Naive thymus-derived CD4-positive, alpha-beta T cell (primary cell): ENCODE measurements around the gene TGM2. TPM values are rescaled to one million over a fixed set of nuclear protein-coding genes. Genes with fewer than 3 reads are reported as not detected.

Source experiments
- ATAC-seq: fragments of 150-1000 bp; cut with Tn5 transposase; 2 replicates; pipeline ENCODE4 v1.10.0; 2021; ENCODE audit warnings: mild to moderate bottlenecking, moderate library complexity
- CTCF ChIA-PET: fragments of 350-600 bp; sonication (Branson Sonifier 250); formaldehyde crosslinking; loops from one replicate; lab custom pipeline; 2021; ENCODE audit warnings: antibody characterized with exemption; lab: Charles Lee
- POLR2A ChIA-PET: fragments of 350-600 bp; sonication (Branson Sonifier 250); formaldehyde crosslinking; loops from one replicate; lab custom pipeline; 2021; ENCODE audit warnings: antibody characterized with exemption, inconsistent platforms; lab: Charles Lee
- DNase-seq, 9 donors: peaks; one replicate each; pipeline versions ENCODE4 v3.0.0 to v3.0.0-alpha.2; 2020 to 2022; ENCODE audit warnings: mixed read lengths in 1 of 9
- H3K27ac ChIP-seq: one replicate; pipeline ENCODE4 v1.7.0; 2013; ENCODE audit warnings: mild to moderate bottlenecking, low read depth, low read length, moderate library complexity
- H3K27me3 ChIP-seq, 2 donors: one replicate each; pipeline ENCODE4 v1.7.0; 2013; ENCODE audit warnings: low read length in 2 of 2, mild to moderate bottlenecking in 2 of 2, moderate library complexity in 2 of 2; ENCODE audit not compliant: control insufficient read depth in 2 of 2, insufficient read depth in 2 of 2
- H3K36me3 ChIP-seq, 3 experiments: 1 replicate in 2 of 3; 2 replicates in 1 of 3; pipeline ENCODE4 v1.7.0; 2013; ENCODE audit warnings: low read length in 3 of 3, mild to moderate bottlenecking in 3 of 3, moderate library complexity in 1 of 3; ENCODE audit not compliant: insufficient read depth in 3 of 3, control insufficient read depth in 2 of 3
- H3K4me1 ChIP-seq, 2 donors: one replicate each; pipeline ENCODE4 v1.7.0; 2013; ENCODE audit warnings: low read length in 2 of 2, mild to moderate bottlenecking in 2 of 2, moderate library complexity in 1 of 2; ENCODE audit not compliant: control insufficient read depth in 2 of 2, insufficient read depth in 2 of 2
- H3K4me3 ChIP-seq: 2 replicates; pipeline ENCODE4 v1.7.0; 2013; ENCODE audit warnings: mild to moderate bottlenecking, low read length
- H3K9me3 ChIP-seq, 3 experiments: 1 replicate in 2 of 3; 2 replicates in 1 of 3; pipeline ENCODE4 v1.7.0; 2013; ENCODE audit warnings: low read length in 3 of 3; ENCODE audit not compliant: control insufficient read depth in 2 of 3
- H3K27ac Mint-ChIP-seq, 9 donors: one replicate each; pipeline ENCODE4 v1.8.0; 2020 to 2022; ENCODE audit warnings: mixed read lengths in 9 of 9, mild to moderate bottlenecking in 8 of 9, moderate library complexity in 5 of 9, inconsistent platforms in 2 of 9
- H3K27me3 Mint-ChIP-seq, 5 donors: one replicate each; pipeline ENCODE4 v1.8.0; 2021 to 2022; ENCODE audit warnings: mixed read lengths in 5 of 5, mild to moderate bottlenecking in 1 of 5
- H3K36me3 Mint-ChIP-seq, 5 donors: one replicate each; pipeline ENCODE4 v1.8.0; 2020 to 2022; ENCODE audit warnings: mixed read lengths in 5 of 5, mild to moderate bottlenecking in 3 of 5, inconsistent platforms in 1 of 5
- H3K4me1 Mint-ChIP-seq, 7 donors: one replicate each; pipeline ENCODE4 v1.8.0; 2020 to 2022; ENCODE audit warnings: mixed read lengths in 7 of 7, mild to moderate bottlenecking in 3 of 7, inconsistent platforms in 1 of 7
- H3K4me3 Mint-ChIP-seq, 10 donors: one replicate each; pipeline ENCODE4 v1.8.0; 2020 to 2022; ENCODE audit warnings: mild to moderate bottlenecking in 10 of 10, mixed read lengths in 10 of 10, moderate library complexity in 6 of 10, inconsistent platforms in 2 of 10
- H3K9me3 Mint-ChIP-seq, 11 donors: one replicate each; pipeline ENCODE4 v1.8.0; 2020 to 2022; ENCODE audit warnings: mixed read lengths in 11 of 11, mild to moderate bottlenecking in 4 of 11, inconsistent platforms in 1 of 11, moderate library complexity in 1 of 11
- intact Hi-C, 2 donors: fragments of 100-400 bp; cut with micrococcal nuclease; formaldehyde crosslinking; loops; one replicate each; pipeline ENCODE4 v1.15.1; 2023
- polyA plus RNA-seq, 2 donors: library from polyadenylated mRNA; unstranded; fragments of 300-500 nt; fragmentation: Illumina TruSeq; gene quantifications; one replicate each; pipeline ENCODE4 v1.2.3, GENCODE V29; 2021
- total RNA-seq, 6 experiments: library from RNA in 5 of 6; stranded (reverse) in 5 of 6; gene quantifications; 1 replicate in 5 of 6; 2 replicates in 1 of 6; pipeline ENCODE4 v1.2.3 and lab custom pipeline; 2021 to 2026

TGM2 gene
- total and polyA plus RNA-seq, 7 experiments from 2014 or later, result 0.11 to 0.94 (median 0.19) TPM; not detected in 2

DNA sequence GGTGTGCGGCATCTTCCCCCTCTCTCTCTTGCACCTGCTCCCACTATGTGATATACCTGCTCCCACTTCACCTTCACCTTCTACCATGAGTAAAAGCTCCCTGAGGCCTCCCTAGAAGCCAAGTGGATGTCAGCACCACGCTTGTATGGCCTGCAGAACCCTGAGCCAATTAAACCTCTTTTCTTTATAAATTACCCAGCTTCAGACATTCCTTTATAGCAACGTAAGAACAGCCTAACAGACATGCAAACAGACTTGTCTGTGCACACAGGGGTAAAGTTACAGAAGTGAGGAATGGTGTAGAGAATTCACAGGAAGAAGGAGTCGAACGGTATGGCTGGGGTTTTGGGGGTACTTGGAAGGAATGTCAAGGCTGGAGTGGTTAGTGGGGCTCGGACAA is 14.8 kb upstream of the TGM2 start:
- no peak overlapping the region for H3K27ac Mint-ChIP-seq
- H3K27me3 Mint-ChIP-seq, result peaks cover 1 to 22% (median 21%) of the 10 kb centered on the region in 5 donors
- intact Hi-C loops, result no loop called here
- no peaks in the 10 kb centered on the region for H3K36me3 Mint-ChIP-seq
- H3K4me3 ChIP-seq, result no peak overlapping the region
- no peaks in the 10 kb centered on the region for H3K36me3 ChIP-seq
- DNase-seq, result no peak
- peaks cover 0 to 2% (median 0%) of the 10 kb centered on the region in 11 donors for H3K9me3 Mint-ChIP-seq
- POLR2A ChIA-PET, result no interaction called here
- H3K4me1 ChIP-seq, result no peaks in the 10 kb centered on the region
- no peaks in the 10 kb centered on the region for H3K27me3 ChIP-seq
- CTCF ChIA-PET, result no interaction called here
- ATAC-seq, result no peak
- no peaks in the 10 kb centered on the region for H3K4me1 Mint-ChIP-seq
- H3K27ac ChIP-seq, result no peak overlapping the region
- H3K9me3 ChIP-seq, result no peaks in the 10 kb centered on the region
- H3K4me3 Mint-ChIP-seq, result no peak overlapping the region

DNA sequence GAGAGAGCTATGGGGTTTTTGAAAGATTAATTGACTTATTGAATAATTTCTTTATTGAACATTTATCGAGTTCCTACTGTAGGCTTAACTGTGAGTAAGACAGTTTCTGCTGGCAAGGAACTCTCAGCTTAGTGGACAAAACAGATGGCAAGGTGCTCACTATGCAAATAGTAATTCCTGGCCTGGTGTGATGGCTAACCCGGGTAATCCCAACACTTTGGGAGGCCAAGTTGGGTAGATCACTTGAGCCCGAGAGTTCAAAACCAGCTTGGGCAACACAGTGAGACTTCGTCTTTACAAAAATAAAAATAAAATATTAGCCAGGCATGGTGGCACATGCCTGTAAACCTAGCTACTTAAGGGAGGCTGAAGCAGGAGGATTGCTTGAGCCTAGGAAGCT is 13.5 kb upstream of the TGM2 start:
- peaks cover 0 to 3% (median 0%) of the 10 kb centered on the region in 11 donors for H3K9me3 Mint-ChIP-seq
- Histone ChIP-seq H3K27me3 (no peaks in the 10 kb centered on the region), H3K4me1 (no peaks in the 10 kb centered on the region), H3K27ac (no peak overlapping the region), H3K4me3 (no peak overlapping the region), H3K9me3 (no peaks in the 10 kb centered on the region), H3K36me3 (no peaks in the 10 kb centered on the region)
- ChIA-PET CTCF (no interaction called here), POLR2A (no interaction called here)
- no peak overlapping the region for H3K27ac Mint-ChIP-seq
- intact Hi-C loops, result no loop called here
- DNase-seq, result no peak
- ATAC-seq, result no peak
- peaks cover 8 to 17% (median 12%) of the 10 kb centered on the region in 5 donors for H3K27me3 Mint-ChIP-seq
- H3K4me1 Mint-ChIP-seq, result no peaks in the 10 kb centered on the region
- no peaks in the 10 kb centered on the region for H3K36me3 Mint-ChIP-seq
- no peak overlapping the region for H3K4me3 Mint-ChIP-seq

DNA sequence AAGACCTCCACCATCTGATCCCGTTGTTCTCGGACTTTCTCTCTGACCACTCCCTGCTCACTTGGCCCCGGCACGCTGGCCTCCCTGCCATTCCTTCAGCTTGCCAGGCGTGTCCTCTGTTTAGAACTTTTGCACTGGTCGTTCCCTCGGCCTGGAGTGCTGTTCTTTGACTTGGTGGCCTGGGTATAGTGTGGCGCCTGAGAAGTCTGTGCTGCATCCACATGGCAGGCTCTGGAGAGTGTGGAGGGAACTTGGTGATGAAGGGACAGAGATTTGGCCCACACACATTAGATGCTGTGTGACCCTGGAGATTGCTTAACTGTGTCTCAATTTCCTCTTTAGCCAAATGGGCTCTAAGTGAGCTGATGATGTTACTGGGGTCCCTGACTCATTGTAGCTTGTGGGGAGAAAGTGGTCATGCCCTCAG is 13.0 kb upstream of the TGM2 start:
- H3K27me3 Mint-ChIP-seq, result peaks cover 8 to 15% (median 12%) of the 10 kb centered on the region in 5 donors
- Histone ChIP-seq H3K36me3 (no peaks in the 10 kb centered on the region), H3K4me1 (no peaks in the 10 kb centered on the region), H3K4me3 (no peak overlapping the region), H3K9me3 (no peaks in the 10 kb centered on the region), H3K27ac (no peak overlapping the region), H3K27me3 (no peaks in the 10 kb centered on the region)
- H3K4me1 Mint-ChIP-seq, result no peaks in the 10 kb centered on the region
- CTCF ChIA-PET, result no interaction called here
- DNase-seq (no peak), ATAC-seq (peak; percentile 62)
- intact Hi-C loops, result no loop called here
- H3K9me3 Mint-ChIP-seq, result peaks cover 0 to 3% (median 0%) of the 10 kb centered on the region in 11 donors
- H3K36me3 Mint-ChIP-seq, result no peaks in the 10 kb centered on the region
- no peak overlapping the region for H3K27ac Mint-ChIP-seq
- H3K4me3 Mint-ChIP-seq, result no peak overlapping the region
- POLR2A ChIA-PET, result no interaction called here

DNA sequence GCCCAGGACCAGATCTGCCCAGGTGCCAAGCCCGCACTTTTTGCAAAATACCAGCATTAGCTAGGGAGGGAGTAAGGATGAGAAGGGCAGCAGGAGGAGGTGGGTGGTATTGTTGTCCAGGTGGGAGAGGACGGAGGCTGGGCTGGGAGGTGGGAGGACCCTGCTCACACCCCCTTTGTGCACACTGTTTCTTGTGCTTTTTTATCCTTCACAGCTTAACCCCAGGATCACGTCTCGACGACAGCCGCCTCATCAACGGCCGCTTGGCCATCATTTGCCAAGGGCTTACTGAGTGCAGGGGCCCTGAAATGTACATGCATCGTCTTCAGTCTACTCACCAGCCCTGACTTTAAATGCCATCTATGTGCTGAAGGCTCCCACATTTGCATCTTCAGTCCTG is 12.1 kb upstream of the TGM2 start:
- Mint-ChIP-seq H3K27me3 (peaks cover 8 to 16% (median 14%) of the 10 kb centered on the region in 5 donors), H3K27ac (no peak overlapping the region), H3K36me3 (no peaks in the 10 kb centered on the region), H3K4me1 (no peaks in the 10 kb centered on the region), H3K4me3 (no peak overlapping the region), H3K9me3 (peaks cover 0 to 3% (median 0%) of the 10 kb centered on the region in 11 donors)
- DNase-seq (no peak), ATAC-seq (no peak)
- H3K9me3 ChIP-seq, result no peaks in the 10 kb centered on the region
- intact Hi-C loops, result no loop called here
- H3K27me3 ChIP-seq, result no peaks in the 10 kb centered on the region
- H3K36me3 ChIP-seq, result no peaks in the 10 kb centered on the region
- no peak overlapping the region for H3K4me3 ChIP-seq
- ChIA-PET POLR2A (no interaction called here), CTCF (no interaction called here)
- no peaks in the 10 kb centered on the region for H3K4me1 ChIP-seq
- H3K27ac ChIP-seq, result no peak overlapping the region

DNA sequence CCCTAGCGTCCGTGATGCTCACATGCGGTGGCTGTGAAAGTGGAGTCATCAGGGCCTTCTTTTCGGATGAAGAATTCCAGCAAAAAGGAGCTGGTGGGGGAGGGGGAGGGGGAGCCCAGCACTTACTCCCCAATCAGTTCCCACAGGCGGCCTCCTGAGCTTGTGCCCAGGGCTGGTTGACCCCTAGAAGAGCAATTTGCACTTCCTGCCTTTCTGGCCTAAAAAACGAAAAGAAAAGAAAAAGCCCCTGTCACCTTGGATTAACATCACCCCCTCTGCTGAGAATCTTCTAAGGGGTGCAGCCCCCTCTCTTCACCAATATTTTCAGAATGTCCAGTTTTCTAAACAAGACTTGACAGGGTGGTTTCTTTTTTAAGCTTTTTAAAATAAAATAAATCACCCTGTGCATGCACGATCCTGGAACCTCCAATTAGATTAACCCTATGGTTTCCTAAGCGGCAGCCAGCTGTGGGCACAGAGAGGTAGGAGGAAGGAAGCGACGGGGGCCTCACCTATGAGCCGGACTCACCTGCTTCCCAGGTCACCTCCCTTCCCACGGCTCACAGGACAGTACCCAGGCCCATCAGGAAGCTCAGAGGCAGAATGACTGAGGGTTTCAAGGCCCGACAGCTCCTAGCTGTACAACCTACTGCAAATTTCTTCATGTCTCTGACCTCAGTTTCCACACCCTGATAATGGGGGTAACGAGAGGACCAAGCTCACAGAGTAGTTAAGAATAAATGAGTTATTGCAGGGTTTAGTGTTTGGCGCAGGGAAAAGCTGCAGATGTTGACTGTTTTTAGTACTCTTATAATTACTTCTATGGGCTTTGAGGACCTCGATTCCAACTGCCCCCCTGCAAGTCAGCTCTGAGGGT is 10.5 kb upstream of the TGM2 start:
- Mint-ChIP-seq H3K9me3 (peaks cover 0 to 3% (median 0%) of the 10 kb centered on the region in 11 donors), H3K27ac (no peak overlapping the region), H3K4me1 (peaks cover 0 to 1% (median 0%) of the 10 kb centered on the region in 7 donors), H3K4me3 (no peak overlapping the region), H3K27me3 (peaks cover 14 to 22% (median 19%) of the 10 kb centered on the region in 5 donors), H3K36me3 (no peaks in the 10 kb centered on the region)
- H3K27ac ChIP-seq, result no peak overlapping the region
- ATAC-seq (no peak), DNase-seq (no peak)
- intact Hi-C loops, result no loop called here
- H3K4me3 ChIP-seq, result no peak overlapping the region
- ChIA-PET CTCF (no interaction called here), POLR2A (no interaction called here)
- H3K36me3 ChIP-seq, result no peaks in the 10 kb centered on the region
- H3K4me1 ChIP-seq, result no peaks in the 10 kb centered on the region
- H3K27me3 ChIP-seq, result no peaks in the 10 kb centered on the region
- H3K9me3 ChIP-seq, result no peaks in the 10 kb centered on the region

DNA sequence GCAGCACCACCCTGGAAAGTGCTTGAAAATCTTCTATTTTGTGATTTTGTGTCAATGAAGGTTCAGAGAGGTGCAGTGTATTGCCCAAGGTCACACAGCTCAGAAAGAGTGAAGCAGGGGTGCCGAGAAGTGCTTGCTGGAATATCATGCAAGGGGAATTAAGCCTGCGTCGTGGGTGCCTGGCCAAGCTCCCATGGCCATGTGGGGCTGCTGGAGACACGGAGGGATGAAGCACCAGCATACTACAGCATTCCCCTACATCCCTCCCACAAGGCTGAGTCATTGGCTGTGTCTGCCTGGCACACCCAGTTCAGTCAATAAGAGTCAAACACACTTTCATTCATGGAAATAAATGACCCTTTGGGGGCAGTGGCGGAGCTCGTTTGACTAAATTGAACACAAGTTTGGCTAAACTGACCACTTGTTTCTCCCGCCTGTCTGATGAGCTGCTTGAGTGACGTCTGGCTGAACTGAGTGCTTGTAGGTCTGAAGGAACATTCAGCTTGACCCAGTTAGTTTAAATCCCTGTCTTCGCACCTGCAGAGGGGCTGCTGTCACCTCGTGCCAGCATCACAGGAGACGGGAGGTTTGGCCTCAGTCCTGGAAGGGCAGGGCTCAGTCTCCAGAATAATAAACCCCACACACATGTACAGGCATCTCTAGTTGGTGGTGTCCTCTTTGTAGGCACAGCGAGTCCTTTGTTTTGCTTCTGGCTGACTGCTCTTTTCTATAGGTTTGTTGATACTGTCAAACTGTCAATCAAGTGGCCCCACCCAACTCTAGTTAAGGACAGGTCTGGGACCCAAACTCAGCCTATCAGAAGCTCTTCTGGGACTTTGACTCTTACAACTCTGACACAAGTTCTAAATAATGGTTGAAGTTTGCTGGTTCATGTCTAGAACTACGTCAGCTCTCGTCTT is 8.4 kb upstream of the TGM2 start:
- Histone ChIP-seq H3K9me3 (no peaks in the 10 kb centered on the region), H3K27me3 (no peaks in the 10 kb centered on the region), H3K36me3 (no peaks in the 10 kb centered on the region), H3K4me1 (no peaks in the 10 kb centered on the region), H3K4me3 (no peak overlapping the region), H3K27ac (no peak overlapping the region)
- CTCF ChIA-PET, result no interaction called here
- peaks cover 9 to 26% (median 21%) of the 10 kb centered on the region in 5 donors for H3K27me3 Mint-ChIP-seq
- peaks cover 0 to 3% (median 0%) of the 10 kb centered on the region in 11 donors for H3K9me3 Mint-ChIP-seq
- no peak overlapping the region for H3K4me3 Mint-ChIP-seq
- H3K27ac Mint-ChIP-seq, result no peak overlapping the region
- ATAC-seq (no peak), DNase-seq (no peak)
- intact Hi-C loops, result no loop called here
- peaks cover 0 to 16% (median 0%) of the 10 kb centered on the region in 7 donors for H3K4me1 Mint-ChIP-seq
- POLR2A ChIA-PET, result no interaction called here
- no peaks in the 10 kb centered on the region for H3K36me3 Mint-ChIP-seq
